ENCODE data around the gene EIF4E3.

Gene EIF4E3

GRCh38 chr3:71723452-71724170 is 1.6 kb downstream of the EIF4E3 start:
- DNase-seq (ENCODE audit: low read depth in 1 of 2, low spot score in 1 of 2), result no peak

GRCh38 chr3:71722693-71723092 is 2.5 kb downstream of the EIF4E3 start:
- DNase-seq (ENCODE audit: low read depth in 1 of 2, low spot score in 1 of 2), result no peak

- no peak for DNase-seq (ENCODE audit: low read depth in 1 of 2, low spot score in 1 of 2)
These were observed 3.5 kb downstream of the EIF4E3 start for GRCh38 chr3:71721651-71722157.

DNA sequence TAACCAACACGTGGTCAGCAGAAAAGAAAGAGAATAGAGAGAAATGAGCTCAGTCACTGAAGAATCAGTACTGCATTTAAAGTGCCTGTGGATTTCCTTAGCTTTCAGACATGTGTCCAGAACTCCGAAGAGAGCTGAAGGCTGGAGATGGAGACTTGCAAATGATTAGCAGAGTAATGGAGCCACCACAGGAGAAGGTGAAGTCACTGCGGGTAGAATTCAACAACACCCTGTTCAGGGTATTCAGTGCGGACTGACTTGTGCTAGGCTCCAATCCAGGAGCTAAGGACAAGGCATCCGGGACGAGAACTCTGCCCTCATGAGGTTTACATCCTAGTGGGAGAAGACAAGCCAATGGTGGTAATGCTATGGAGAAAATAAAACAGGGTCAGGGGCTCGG is 4.2 kb downstream of the EIF4E3 start:
- DNase-seq (ENCODE audit: low read depth in 1 of 2, low spot score in 1 of 2), result no peak

DNA sequence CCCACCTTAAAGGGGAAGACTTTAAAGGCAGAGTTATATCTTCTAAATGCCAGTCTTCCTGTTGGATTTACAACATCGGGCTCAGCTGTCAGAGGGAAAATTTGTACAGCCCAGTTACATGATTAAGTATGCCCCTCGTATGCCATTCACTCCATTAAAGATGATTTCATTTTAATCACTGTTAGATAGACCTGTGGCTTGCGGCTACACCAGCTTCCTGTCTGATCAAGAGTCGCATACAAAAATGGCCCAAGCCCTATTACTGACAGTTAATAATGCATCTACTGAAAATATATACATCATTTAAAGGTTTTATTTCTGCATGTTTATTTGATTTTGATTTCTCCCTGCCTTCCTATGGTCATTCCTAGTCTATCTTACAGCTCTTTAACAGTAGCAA is 7.1 kb downstream of the EIF4E3 start:
- no peak for DNase-seq (ENCODE audit: low read depth in 1 of 2, low spot score in 1 of 2)

DNA sequence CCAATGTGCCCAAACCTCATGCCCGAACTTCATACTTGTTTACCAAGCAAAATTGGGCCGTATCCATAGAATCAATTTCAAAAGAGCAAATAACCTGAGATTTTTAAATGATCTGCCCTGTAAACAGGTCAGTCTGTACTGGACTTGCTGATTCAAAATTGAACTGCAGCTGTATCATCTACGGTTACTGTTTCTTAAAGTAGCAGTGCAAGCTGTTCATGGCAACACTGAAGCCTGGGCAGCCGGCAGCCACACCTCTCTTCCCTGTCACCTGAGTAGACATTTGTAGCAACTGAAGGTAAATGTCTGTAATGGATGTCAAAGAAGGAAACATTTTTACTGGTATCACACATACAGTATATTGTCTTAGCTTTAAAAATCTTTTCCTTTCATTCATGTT is 10.6 kb downstream of the EIF4E3 start:
- DNase-seq (ENCODE audit: low read depth in 1 of 2, low spot score in 1 of 2), result no peak

GRCh38 chr3:71713041-71713440 is 12.2 kb downstream of the EIF4E3 start:
- DNase-seq (ENCODE audit: low read depth in 1 of 2, low spot score in 1 of 2), result no peak

- DNase-seq (ENCODE audit: low read depth in 1 of 2, low spot score in 1 of 2), result no peak
These were observed 14.2 kb downstream of the EIF4E3 start for GRCh38 chr3:71710906-71711494.

DNA sequence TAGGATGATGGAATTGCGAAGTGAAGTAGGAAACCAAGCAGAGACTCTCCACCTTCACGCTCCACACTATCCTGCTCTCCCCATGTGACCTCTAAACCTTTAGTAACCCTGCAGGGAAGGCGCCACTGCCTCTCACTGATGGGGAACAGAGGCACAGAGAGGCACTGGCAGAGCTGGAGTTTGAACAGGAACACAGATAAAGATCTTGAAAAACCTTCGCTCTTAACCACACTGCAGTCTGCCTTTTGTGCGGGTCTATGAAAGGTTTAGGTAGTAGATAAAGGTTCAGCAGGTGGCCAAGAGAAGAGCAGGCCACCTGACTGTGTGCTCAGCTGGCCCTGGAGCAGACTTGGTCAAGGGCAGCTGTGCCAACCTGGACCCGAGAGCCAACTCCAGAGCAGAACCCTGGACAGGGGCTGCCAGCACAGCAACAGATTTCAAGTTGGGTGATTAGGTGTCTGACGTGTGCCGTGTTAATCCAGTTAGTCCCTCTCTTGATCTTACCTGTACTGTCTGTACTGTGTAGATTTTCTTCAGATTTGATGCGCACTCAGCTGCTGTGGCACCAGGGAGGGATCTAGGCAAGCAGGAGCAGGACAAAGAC is 15.2 kb downstream of the EIF4E3 start:
- no peak for DNase-seq (ENCODE audit: low read depth in 1 of 2, low spot score in 1 of 2)

DNA sequence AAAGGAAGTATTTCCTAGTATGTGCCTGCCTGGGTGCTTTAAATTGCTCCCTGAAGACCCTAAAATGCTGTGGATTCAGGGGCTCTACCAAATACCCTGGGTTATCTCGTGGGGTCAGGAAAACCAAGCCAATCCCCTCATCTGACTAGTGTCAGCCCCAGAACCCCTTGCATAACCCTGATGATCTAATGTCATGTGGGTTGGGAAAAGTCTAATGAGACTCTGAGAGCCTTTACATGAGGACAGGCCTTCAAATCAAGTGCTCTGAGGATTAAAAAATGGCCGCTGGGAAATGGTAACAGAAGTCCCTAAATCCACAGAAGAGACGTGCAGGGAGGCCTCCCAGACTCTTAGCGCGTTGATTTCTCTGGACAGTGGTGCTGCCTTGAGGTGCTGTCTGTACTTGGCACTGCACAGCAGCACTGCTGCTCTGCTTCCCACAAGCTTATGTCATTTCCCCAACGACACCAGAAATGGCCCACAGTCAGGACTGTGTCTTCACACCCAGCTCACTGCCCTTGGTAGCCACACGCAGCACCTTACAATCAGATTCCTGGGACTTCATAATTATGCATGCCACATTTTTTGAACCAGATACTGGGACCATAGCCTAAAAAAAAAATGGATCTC is 16.6 kb downstream of the EIF4E3 start:
- DNase-seq (ENCODE audit: low read depth in 1 of 2, low spot score in 1 of 2), result no peak

- no peak for DNase-seq (ENCODE audit: low read depth in 1 of 2, low spot score in 1 of 2)
These were observed 17.6 kb downstream of the EIF4E3 start for GRCh38 chr3:71707595-71707994.

- DNase-seq (ENCODE audit: low read depth in 1 of 2, low spot score in 1 of 2), result no peak
These were observed 19.5 kb downstream of the EIF4E3 start for GRCh38 chr3:71705681-71706080.

GRCh38 chr3:71704915-71705314 is 20.3 kb downstream of the EIF4E3 start:
- DNase-seq (ENCODE audit: low read depth in 1 of 2, low spot score in 1 of 2), result no peak

- no peak for DNase-seq (ENCODE audit: low read depth in 1 of 2, low spot score in 1 of 2)
These were observed 21.4 kb downstream of the EIF4E3 start for GRCh38 chr3:71703797-71704196.

DNA sequence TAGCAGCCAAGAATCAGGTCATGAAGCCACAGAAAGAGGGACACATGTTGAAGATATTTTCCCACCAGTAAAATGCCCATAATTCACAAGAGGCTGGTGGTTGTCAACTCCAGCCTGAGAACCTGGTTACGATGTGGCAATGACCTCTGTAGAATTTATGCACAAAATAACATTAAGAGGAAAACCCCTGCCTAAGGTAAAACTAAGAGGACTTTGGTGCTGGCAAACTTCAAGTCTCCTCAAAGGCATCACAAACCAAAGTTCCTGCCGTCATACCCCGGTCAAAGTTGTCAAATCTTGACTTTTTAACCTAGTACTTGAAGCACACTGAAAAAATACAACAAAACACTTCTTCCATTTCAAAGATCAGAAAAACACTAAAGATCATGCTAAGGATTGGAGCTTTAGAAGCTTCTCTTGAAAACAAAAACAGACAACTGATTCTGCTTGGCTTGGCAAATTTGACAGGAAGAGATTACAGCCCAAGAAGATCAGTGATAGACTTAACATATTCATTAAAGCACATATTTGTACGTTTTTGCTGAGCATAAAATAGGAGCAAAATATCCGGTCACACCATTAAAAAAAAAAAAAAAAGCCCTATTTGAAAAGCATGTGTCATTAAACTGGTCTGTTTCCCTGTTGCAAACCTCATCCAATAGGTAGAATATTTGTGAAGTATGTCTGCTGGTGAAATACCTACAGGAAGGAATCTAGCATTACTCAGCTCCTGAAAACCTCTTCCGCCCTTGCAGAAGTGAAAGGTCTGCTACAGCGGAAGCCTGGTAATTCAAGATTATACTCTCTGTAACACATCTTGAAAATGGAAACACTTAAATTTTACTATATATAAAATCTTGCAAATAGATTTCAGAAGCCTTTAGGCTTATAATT is 22.8 kb downstream of the EIF4E3 start:
- DNase-seq (ENCODE audit: low read depth in 1 of 2, low spot score in 1 of 2), result no peak

DNA sequence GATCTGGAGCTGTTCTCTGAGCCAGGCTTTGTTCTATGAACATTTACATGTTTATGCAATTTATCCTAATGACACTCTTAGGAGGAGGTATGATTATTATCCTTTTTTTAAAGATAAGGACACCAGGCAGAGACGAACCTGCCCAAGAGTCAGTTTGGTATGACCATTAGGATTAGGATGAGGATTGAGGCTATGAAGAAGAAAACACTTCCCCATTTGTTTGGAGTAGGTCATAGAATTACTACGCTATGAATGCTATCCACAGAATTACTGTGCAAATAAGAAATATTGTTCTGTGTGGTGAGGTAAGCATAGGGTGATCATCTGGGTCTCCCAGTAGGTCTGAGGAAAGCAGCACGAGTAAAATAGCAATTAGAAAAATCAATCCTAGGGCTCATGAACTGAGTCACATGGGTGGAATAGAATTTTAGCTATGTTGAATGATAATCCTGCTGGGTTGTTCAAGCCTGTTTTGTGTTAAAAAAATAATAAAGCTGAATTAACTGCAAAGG is 23.9 kb downstream of the EIF4E3 start:
- DNase-seq (ENCODE audit: low read depth in 1 of 2, low spot score in 1 of 2), result no peak

DNA sequence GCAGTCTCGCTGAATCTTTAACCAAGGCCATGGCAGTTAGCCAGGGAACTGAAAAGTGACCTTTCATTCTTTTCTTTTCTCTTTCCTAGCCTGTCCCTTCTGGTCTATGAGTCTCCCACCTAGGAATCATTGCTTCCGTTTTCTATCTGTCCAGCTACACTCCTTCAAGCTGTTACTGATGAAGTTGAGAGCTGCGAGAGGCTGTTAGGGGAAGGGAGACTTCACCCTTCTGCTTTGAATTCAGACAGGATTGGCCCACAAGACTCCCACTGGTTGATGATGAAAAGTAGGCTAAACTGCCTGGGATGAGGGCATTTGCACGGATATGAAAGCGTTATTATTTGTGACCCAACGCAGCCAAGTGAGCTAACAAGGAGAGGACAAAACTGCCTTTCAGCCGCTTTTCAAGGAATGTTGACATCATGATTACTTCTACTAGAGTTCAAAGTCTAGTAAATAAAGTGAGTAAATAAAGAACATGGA is 30.2 kb downstream of the EIF4E3 start:
- DNase-seq (ENCODE audit: low read depth in 1 of 2, low spot score in 1 of 2), result no peak

GRCh38 chr3:71694358-71694999 is 30.7 kb downstream of the EIF4E3 start:
- no peak for DNase-seq (ENCODE audit: low read depth in 1 of 2, low spot score in 1 of 2)

DNA sequence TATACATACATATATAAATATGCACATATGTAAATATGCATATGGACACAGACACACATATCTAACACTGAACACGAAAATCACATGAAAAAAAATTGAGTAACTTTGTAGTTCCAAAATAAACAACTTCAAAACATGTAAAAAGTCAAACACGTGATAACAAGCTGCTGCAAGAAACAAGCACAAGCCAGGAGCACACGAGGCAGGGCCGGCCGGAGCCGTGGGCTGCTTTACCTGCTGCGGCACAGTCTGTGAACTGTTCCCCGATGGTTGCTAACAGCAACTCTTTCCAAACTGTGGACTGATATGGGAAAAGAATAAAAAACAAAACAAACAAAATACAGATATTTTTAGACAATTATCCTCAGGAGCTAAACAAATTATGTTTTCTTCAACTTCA is 31.6 kb downstream of the EIF4E3 start:
- no peak for DNase-seq (ENCODE audit: low read depth in 1 of 2, low spot score in 1 of 2)

- no peak for DNase-seq (ENCODE audit: low read depth in 1 of 2, low spot score in 1 of 2)
These were observed 33.1 kb downstream of the EIF4E3 start for GRCh38 chr3:71692139-71692538.
